DND-41 (cell line): ENCODE measurements around the gene AGAP1.

Experiments used
- EZH2 ChIP-seq: IDR thresholded peaks from 3 replicates; pipeline ENCODE4 v1.6.1; 2012; ENCODE audit warnings: borderline replicate concordance, low read depth, mild to moderate bottlenecking, moderate library complexity, low read length, inconsistent platforms; ENCODE audit not compliant: severe bottlenecking
- TF ChIP-seq, protein P1 (sequence below): IDR thresholded peaks from 2 replicates; pipeline ENCODE4 v1.5.1; 2012; ENCODE audit warnings: borderline replicate concordance, low read length, moderate library complexity, mild to moderate bottlenecking; ENCODE audit not compliant: poor library complexity, severe bottlenecking; ENCODE audit errors: extremely low read depth

GRCh38 chr2:235921508-235922191, 427.8 kb downstream of the AGAP1 start:
- TF ChIP-seq, protein P1, sequence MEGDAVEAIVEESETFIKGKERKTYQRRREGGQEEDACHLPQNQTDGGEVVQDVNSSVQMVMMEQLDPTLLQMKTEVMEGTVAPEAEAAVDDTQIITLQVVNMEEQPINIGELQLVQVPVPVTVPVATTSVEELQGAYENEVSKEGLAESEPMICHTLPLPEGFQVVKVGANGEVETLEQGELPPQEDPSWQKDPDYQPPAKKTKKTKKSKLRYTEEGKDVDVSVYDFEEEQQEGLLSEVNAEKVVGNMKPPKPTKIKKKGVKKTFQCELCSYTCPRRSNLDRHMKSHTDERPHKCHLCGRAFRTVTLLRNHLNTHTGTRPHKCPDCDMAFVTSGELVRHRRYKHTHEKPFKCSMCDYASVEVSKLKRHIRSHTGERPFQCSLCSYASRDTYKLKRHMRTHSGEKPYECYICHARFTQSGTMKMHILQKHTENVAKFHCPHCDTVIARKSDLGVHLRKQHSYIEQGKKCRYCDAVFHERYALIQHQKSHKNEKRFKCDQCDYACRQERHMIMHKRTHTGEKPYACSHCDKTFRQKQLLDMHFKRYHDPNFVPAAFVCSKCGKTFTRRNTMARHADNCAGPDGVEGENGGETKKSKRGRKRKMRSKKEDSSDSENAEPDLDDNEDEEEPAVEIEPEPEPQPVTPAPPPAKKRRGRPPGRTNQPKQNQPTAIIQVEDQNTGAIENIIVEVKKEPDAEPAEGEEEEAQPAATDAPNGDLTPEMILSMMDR: no peak
- TF ChIP-seq EZH2: no peak
